IPS-NIHi11 (cell line): Measurements from ENCODE around the gene DUSP10.

Experiments used
- DNase-seq: peaks from one replicate; pipeline ENCODE4 v3.0.0; 2012; ENCODE audit warnings: mixed read lengths, low spot score

DUSP10 gene

GRCh38 chr1:221729771-221730330 lies 12.0 kb downstream of the DUSP10 start:
- DNase-seq, result no peak

GRCh38 chr1:221728037-221728505 lies 13.8 kb downstream of the DUSP10 start:
- DNase-seq, result no peak

- no peak for DNase-seq
Observed at GRCh38 chr1:221727146-221728036, 14.5 kb downstream of the DUSP10 start.

- no peak for DNase-seq
Observed at GRCh38 chr1:221725735-221726672, 15.9 kb downstream of the DUSP10 start.

GRCh38 chr1:221724931-221725605 lies 16.8 kb downstream of the DUSP10 start:
- no peak for DNase-seq

- DNase-seq, result no peak
Observed at GRCh38 chr1:221723848-221724236, 18.0 kb downstream of the DUSP10 start.

- no peak for DNase-seq
Observed at GRCh38 chr1:221723018-221723847, 18.7 kb downstream of the DUSP10 start.

- no peak for DNase-seq
Observed at GRCh38 chr1:221722254-221723017, 19.5 kb downstream of the DUSP10 start.

GRCh38 chr1:221720545-221720944 lies 21.3 kb downstream of the DUSP10 start:
- DNase-seq, result no peak

- no peak for DNase-seq
Observed at GRCh38 chr1:221719987-221720386, 21.9 kb downstream of the DUSP10 start.

- no peak for DNase-seq
Observed at GRCh38 chr1:221719278-221719597, 22.7 kb downstream of the DUSP10 start.

GRCh38 chr1:221718381-221719277 lies 23.3 kb downstream of the DUSP10 start:
- DNase-seq, result no peak

- DNase-seq, result no peak
Observed at GRCh38 chr1:221717485-221717853, 24.4 kb downstream of the DUSP10 start.

- DNase-seq, result no peak
Observed at GRCh38 chr1:221716713-221717484, 25.0 kb downstream of the DUSP10 start.

GRCh38 chr1:221715321-221716169 lies 26.3 kb downstream of the DUSP10 start:
- peak; percentile 39 for DNase-seq

- no peak for DNase-seq
Observed at GRCh38 chr1:221714227-221715152, 27.4 kb downstream of the DUSP10 start.
